NB4 (cell line): ENCODE data around the gene CCDC33.

Experiments
- POLR2A ChIP-seq: IDR thresholded peaks from 2 replicates; pipeline ENCODE4 v1.6.1; 2011; ENCODE audit warnings: mild to moderate bottlenecking; ENCODE audit not compliant: insufficient read length; ENCODE audit errors: extremely low read depth
- TF ChIP-seq, protein P1 (sequence below): IDR thresholded peaks from one replicate; pipeline ENCODE4 v1.5.1; 2012; ENCODE audit warnings: low read depth, low read length

DNA sequence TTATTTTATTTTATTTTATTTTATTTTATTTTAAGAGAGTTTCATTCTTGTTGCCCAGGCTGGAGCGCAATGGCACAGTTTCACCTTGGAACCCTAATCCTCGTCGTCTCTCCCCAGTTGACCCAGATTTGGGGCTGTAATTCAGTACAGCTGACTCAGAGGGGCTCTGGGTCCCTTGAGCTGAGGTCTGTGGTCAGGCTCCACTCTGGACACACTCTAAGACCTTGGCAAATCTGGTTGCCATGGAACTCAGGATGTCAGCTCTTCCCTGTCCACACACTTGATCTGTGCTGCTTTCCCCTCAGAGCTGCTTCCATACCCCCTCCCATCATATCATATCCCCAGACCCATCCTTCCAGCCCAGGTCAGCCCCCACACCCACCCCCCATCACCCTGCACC lies 132.0 kb downstream of the CCDC33 start:
- TF ChIP-seq, protein P1, sequence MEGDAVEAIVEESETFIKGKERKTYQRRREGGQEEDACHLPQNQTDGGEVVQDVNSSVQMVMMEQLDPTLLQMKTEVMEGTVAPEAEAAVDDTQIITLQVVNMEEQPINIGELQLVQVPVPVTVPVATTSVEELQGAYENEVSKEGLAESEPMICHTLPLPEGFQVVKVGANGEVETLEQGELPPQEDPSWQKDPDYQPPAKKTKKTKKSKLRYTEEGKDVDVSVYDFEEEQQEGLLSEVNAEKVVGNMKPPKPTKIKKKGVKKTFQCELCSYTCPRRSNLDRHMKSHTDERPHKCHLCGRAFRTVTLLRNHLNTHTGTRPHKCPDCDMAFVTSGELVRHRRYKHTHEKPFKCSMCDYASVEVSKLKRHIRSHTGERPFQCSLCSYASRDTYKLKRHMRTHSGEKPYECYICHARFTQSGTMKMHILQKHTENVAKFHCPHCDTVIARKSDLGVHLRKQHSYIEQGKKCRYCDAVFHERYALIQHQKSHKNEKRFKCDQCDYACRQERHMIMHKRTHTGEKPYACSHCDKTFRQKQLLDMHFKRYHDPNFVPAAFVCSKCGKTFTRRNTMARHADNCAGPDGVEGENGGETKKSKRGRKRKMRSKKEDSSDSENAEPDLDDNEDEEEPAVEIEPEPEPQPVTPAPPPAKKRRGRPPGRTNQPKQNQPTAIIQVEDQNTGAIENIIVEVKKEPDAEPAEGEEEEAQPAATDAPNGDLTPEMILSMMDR, result no peak
- no peak for TF ChIP-seq POLR2A
